SIG-M5 (cell line): ENCODE data around the gene NSL1.
"Not testable (repeated sequence)": the region's sequence is repeated elsewhere in the genome, so short reads cannot be mapped to it uniquely, and the experiment has no call there.

Experiments used
- DNase-seq: peaks from one replicate; lab custom pipeline; 2025; lab: John Stamatoyannopoulos, UW

The NSL1 gene

GRCh38 chr1:212782422-212783154 is 9.0 kb downstream of the NSL1 start:
- peak; percentile 54 for DNase-seq

DNA sequence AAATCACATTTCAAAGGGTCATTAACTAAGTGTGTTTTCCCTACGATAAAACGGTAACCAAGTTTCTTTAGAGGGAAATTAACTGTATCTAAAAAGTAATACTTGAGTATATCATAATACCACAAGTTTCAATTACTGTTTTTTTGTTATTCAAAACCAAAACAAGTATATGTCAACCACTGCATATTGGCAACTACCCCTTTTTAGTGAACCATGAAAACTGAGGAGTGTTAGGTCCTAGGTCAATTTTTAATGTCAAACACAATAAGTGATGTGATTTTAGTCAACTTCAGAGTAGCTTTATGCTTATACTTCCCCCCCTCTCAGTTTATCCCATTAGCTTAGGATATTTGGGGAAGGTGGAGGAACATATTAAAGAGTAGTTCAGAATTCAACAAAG is 10.4 kb downstream of the NSL1 start:
- DNase-seq, result no peak

- DNase-seq, result no peak
Measured at GRCh38 chr1:212780759-212781158, 10.8 kb downstream of the NSL1 start.

- DNase-seq, result not testable (repeated sequence)
Measured at GRCh38 chr1:212779086-212779485, 12.5 kb downstream of the NSL1 start.

DNA sequence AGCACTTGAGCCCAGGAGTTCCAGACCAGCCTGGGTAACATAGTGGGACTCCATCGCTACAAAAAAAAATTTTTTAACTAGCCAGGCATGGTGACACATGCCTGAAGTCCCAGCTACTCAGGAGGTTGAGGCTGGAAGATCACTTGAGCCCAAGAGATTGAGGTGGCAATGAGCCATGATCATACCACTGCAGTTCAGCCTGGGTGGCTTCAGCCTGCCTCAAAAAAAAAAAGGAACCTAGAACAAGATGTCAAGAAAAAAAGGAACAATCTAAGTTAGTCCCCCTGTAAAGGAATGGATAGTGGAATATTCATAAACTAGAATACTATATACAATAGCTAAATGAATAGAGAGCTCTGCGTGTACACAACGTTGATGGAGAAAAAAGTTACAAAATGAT is 14.4 kb downstream of the NSL1 start:
- DNase-seq, result no peak

DNA sequence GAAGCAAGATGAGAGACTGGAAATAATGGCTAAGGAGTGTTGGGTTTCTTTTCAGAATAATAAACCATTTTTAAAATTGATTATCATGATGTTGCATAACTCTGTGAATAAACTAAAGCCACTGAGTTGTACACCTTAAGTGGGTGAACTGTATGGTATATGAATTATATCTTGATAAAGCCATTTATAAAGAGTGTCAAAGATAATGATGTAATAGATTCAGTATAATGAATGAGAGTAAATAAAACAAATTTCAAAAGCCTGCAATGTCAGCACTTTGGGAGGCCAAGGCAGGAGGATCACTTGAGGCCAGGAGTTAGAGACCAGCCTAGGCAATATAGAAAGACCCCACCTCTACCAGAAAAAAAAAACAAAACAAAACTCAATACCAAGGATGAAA is 16.3 kb downstream of the NSL1 start:
- no peak for DNase-seq

DNA sequence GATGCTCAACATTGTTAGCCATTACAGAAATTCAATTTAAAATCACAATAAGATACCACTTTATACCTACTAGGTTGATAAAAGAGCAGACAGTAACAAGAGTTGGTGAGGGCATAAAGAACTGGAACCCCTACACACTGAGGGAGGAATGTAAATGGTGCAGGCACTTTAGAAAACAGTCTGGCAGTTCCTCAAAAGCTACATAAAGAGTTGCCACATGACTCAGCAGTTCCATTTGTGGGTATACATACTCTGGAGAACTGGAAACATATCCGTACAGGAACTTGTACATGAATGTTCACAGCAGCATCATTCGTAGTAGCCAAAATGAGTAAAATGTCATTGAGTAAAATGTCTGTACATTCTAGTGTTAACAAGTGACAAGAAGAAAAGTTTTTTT is 17.0 kb downstream of the NSL1 start:
- DNase-seq, result peak; percentile 55

GRCh38 chr1:212773011-212773410 is 18.6 kb downstream of the NSL1 start:
- no peak for DNase-seq

GRCh38 chr1:212771341-212771740 is 20.2 kb downstream of the NSL1 start:
- DNase-seq, result no peak

DNA sequence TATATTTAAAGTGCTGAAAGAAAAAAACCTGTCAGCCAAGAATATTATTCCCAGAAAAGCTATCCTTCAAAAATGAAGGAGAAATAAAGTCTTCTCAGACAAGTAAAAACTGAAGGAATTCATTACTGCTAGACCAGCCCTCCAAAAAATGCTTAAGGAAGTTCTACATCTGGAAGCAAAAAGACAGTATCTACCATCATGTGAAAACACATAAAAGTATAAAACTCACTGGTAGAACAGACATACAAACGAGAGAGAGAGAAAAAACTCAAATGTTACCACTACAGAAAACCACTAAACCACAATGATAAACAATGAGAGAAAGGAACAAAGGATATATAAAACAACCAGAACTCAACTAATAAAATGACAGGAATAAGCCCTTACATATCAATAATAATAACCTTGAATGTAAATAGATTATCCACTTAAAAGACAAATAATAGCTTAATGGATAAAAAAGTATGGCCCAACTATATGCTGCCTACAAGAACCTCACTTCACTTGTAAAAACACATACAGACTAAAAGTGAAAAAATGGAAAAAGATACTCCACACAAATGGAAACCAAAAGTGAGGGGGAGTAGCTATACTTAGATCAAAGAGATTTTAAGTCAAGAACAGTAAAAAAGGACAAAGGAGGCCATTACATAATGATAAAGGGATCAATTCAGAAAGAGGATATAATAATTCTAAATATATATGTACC is 22.0 kb downstream of the NSL1 start:
- DNase-seq, result no peak

DNA sequence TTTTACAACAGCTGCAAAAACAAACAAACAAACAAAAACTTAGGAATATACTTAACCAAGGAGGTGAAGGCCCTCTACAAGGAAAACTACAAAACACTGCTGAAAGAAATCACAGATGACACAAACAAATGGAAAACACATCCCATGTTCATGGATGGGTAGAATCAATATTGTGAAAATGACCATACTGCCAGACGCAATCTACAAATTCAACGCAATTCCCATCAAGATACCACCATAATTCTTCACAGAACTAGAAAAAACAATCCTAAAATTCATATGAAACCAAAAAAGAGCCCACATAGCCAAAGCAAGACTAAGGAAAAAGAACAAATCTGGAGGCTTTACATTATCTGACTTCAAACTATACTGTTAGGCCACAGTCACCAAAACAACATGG is 24.8 kb downstream of the NSL1 start:
- not testable (repeated sequence) for DNase-seq

DNA sequence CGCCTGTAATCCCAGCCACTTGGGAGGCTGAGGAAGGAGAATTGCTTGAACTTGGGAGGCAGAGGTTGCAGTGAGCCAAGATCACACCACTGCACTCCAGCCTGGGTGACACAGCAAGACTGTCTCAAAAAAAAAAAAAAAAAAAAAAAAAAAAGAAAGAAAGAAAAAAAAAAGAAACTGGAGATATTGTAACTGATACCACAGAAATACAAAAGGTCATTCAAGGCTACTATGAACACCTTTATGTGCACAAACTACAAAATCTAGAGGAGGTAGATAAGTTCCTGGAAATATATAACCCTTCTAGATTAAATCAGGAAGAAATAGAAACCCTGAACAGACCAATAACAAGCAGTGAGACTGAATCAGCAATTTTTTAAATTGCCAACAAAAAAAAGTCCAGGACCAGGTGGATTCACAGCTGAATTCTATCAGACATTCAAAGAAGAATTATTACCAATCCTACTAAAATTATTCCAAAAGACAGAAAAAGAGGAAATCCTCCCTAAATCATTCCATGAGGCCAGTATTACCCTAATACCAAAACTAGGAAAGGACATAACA is 26.8 kb downstream of the NSL1 start:
- not testable (repeated sequence) for DNase-seq

- DNase-seq, result no peak
Measured at GRCh38 chr1:212762839-212763238, 28.7 kb downstream of the NSL1 start.

- no peak for DNase-seq
Measured at GRCh38 chr1:212762234-212762633, 29.3 kb downstream of the NSL1 start.

DNA sequence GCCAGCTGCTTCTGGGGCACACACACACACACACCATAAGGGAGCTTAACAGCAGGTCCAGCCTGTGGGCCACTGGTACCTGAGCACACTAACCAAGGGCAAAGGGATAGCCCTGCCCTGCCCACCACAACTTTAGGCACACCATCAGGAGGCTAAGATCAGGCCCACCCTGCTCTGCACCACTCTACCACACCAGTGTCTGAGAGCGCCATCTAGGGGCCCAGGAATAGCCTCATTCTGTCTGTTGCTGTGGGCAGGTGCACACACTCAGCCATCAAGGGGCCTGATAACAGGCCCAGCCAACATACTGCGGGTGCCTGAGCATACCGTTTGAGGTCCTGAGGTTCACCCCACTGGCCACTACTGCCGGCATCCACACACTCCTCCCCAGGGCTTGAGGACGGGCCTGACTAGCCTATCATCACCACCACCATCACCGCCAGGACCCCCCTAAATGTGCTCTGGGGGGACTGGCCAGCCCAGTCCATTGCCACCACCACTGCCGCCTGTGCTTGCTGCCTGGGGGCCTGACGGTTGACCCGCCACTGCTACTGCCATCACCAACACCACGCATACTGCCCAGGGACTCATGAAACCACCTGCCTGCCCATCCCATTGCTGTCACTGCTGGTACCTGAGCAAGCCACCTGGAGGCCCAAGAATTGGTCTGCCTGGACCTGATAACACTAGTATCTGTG is 31.3 kb downstream of the NSL1 start:
- DNase-seq, result no peak

DNA sequence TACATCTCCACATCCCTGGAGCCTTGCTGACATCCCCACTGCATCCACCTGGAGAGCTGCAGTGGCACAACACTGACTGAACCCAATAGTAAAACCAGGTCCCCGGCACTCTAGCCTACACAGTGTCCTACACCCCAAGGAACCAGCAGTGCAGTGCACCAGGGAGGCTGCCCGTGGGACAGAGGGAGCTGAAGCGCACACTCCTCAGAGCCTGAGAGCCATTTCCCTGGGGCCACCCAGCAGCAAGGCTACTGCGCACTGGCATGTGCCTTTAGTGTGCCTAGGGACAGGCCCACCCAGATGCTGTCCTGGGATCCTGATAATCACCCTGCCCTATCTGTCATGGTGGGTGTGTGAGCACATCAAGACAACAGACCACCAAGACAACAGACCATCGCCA is 31.9 kb downstream of the NSL1 start:
- no peak for DNase-seq

DNA sequence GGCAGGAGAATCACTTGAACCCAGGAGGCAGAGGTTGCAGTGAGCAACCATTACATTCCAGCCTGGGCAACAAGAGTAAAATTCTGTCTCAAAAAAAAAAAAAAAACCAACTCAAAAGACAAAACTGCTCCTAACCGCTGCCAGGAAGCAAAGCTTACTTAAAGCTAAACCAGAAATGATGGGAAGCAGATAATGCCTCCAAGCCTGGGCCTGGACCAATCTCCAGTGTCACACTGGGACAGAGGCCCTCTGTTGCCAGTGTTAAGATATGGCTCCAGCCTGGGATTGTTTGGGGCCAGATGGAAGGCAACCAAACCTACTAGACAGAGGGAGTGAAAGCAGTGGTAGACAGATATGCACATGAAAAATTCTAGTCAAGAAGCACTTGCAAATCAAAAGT is 36.9 kb downstream of the NSL1 start:
- DNase-seq, result no peak

DNA sequence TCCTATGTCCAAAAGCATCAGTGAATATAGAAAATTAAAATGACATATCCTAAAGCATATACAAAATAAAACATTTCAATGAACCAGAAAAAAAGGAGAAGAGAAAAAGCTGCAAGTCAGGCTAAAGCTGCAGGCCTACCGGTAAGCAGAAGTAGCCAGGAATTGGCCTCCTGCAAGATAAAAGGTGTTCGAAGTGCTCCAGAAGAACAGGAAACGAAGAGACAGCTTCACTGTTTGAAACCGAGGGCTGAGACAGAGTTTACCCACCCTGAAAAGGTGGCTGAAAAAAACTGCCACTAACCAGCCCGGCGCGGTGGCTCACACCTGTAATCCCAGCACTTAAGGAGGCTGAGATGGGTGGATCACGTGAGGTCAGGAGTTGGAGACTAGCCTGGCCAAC is 37.4 kb downstream of the NSL1 start:
- DNase-seq, result no peak

GRCh38 chr1:212753749-212754148 is 37.8 kb downstream of the NSL1 start:
- no peak for DNase-seq

DNA sequence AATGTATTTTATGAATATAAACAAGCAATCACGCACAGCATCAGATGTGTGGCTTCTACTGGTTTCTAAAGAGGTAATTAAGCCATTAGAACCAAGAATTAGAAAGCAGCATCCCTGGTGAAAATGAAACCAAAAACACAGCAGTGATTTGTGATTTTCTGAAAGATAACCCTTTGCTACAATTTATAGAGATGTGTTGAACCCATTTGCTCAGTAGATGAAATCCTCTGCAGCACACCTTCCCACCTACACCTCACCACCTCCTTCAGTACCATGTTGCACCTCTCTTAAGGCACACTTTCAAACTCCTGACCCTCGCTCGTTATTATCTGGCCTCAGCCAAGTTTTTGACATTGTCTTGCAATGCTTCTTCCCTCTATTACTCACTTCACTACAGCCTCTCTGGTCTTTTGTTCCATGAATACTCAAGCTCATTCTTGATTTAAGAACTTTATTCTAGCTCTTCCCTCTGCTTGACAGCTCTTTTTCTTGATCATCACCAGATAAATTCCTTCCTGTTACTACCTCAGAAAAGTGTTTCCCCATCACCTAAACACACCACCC is 38.6 kb downstream of the NSL1 start:
- no peak for DNase-seq

DNA sequence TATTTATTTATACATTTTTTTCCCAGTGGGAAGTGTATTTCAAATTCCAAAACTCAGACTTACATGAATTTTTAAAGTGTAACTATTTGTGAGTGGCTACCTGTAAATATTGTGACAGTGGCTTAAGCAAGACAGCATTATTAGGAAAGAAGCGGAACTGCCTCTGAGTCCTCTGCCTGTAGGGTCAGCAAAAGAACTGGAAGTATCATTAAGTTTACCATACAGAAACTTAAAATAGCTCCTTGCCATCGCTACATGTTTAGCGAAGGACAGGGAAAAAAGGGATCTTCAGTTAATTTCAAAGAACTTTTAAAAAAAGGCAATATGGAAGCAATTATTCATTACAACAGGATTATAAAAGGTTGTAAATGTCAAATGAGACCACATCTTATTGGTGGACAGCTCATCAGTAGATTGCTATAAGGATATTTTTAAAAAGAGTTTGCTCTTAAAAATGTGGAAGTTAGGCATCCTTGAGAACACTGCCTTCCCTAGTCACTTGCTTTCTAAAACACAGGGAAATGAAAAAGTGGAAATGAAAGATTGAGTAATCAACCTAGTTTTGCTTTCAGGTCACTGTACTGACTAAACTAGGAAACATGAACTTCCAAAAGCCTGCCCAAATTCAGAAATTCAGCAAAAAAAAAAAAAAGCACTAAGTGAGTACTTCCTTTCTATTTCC is 39.2 kb downstream of the NSL1 start:
- DNase-seq, result peak; percentile 45
